DOHH2 (cell line): ENCODE results near the gene PRRT3.

Source experiments
- CTCF ChIP-seq: fragments of 200-600 bp; sonication (generic); IDR thresholded peaks from one replicate; pipeline ENCODE4 v1.5.1; 2014; ENCODE audit warnings: antibody characterized with exemption, mild to moderate bottlenecking, low read depth, low read length; ENCODE audit not compliant: poor library complexity, severe bottlenecking
- EZH2phosphoT487 ChIP-seq: fragments of 200-600 bp; sonication (generic); IDR thresholded peaks from 2 replicates; pipeline ENCODE4 v1.6.1; 2017; ENCODE audit warnings: borderline replicate concordance, mild to moderate bottlenecking, antibody characterized with exemption, low read length, moderate library complexity, mixed read lengths

GRCh38 chr3:9917820-9918219, 34.4 kb downstream of the PRRT3 start:
- TF ChIP-seq CTCF (no peak), EZH2phosphoT487 (no peak)
